Stimulated activated CD8-positive, alpha-beta memory T cell treated with anti-CD3 and anti-CD28 coated beads, Interleukin-4, amount 100 ng/mL, for 24 hours (primary cell): ENCODE measurements around the gene GEMIN8.

Experiments
- DNase-seq: peaks from one replicate; pipeline ENCODE4 v3.0.0-alpha.2; 2020; ENCODE audit warnings: low read depth

Gene GEMIN8

DNA sequence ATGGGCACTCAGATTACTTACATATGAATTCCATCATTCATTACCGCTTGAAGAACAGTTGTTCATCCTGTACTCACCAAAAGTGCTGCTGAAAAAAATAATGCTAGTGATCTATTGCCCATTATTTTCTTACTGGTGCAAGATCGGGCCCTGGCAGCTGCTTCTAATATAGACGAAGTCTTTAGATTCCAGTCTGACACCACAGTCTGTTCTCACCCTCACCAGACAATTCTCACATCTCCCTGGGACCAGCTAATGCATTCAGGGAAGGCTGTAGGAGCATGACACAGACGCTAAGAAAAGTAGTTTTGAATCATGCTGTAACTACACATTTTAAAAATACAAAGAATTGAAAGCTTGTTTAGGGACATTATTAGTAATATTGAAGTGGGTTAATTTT, 13.8 kb downstream of the GEMIN8 start:
- no peak for DNase-seq

DNA sequence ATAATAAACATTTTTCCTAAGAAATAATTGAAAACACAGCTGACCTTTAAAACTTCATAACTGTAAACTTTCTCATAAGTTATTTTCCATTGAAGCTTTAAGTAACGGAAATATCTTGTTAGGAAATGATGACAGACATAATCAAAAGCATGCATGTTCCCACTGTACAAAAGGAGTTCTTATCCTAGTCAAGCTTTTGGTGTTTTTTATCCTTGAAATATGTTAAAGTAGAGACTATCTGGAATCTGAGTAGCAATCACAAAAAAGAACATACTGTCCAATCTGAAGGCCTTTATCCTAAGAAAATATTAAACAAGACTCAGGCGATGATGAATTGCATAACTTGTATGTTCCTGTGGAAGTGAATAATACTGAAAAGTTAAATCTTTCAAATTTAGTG, 14.4 kb downstream of the GEMIN8 start:
- no peak for DNase-seq

DNA sequence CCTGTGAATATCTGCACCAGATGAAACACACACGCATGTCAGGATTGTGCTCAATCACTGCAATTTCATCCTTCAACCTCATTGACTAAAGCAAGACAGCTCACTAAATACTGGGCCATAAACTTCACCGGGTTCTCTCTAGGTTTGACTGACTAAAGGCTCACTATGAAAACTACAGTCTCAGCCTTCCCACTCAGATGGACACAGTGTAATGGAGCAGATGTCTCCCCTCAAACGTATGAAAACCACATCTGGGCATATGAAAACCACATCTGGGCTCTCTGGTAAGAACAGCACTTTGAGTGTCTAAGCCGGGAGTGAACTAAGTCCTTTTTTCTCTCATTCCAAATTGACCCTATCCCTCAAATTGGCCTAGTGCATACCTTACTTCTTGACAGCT, 15.2 kb downstream of the GEMIN8 start:
- no peak for DNase-seq

- DNase-seq: no peak
Observed at GRCh38 chrX:14013054-14013453, 16.6 kb downstream of the GEMIN8 start.

- DNase-seq: no peak
Observed at GRCh38 chrX:14010566-14010965, 19.1 kb downstream of the GEMIN8 start.

DNA sequence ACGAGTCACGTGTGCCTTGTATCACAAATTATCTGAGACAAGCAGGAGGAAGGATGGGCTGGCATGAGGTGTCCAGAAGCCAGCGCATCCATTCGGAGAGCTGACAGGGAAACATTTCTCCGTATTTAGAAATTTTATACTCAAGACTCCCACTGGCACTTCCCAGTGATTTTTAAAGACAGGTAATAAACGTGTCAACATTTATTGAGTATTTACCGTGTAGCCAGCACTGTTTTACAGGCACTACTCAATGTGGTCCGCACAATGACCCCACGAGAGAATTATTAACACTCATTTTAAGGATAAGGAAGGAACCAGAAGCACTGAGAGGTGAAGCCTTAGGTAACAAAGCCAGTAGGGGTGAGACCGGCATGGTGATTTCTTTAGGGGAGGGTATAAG, 23.2 kb downstream of the GEMIN8 start:
- DNase-seq: no peak

GRCh38 chrX:14003876-14004425, 25.7 kb downstream of the GEMIN8 start:
- no peak for DNase-seq

GRCh38 chrX:14003028-14003427, 26.7 kb downstream of the GEMIN8 start:
- DNase-seq: no peak

GRCh38 chrX:13996650-13997049, 33.0 kb downstream of the GEMIN8 start:
- no peak for DNase-seq

DNA sequence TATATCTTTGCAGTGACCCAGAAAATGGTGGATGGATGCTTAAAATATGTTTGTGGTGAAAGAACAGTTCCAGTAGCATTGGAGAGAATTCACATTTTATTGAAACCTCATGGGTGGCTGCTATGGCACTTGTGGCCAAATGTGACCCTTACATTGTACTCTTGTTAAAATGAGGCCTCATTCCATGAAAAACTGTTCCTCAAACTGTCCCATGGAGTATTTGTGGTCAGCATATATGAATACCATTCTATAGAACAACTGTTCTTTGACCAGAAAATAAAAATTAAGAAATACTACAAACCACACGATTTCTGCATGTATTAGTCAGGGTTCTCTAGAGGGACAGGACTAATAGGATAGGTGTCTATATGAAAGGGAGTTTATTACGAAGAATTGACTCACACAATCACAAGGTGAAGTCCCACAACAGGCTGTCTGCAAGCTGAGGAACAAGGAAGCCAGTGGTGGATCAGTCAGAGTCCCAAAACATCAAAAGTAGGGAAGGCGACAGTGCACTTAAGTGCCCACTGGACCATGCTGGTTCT, 35.1 kb downstream of the GEMIN8 start:
- no peak for DNase-seq

- no peak for DNase-seq
Observed at GRCh38 chrX:13994104-13994503, 35.6 kb downstream of the GEMIN8 start.

- DNase-seq: no peak
Observed at GRCh38 chrX:13990126-13990800, 39.4 kb downstream of the GEMIN8 start.

GRCh38 chrX:13985697-13986435, 43.8 kb downstream of the GEMIN8 start:
- DNase-seq: no peak

- DNase-seq: no peak
Observed at GRCh38 chrX:13983734-13984133, 46.0 kb downstream of the GEMIN8 start.

DNA sequence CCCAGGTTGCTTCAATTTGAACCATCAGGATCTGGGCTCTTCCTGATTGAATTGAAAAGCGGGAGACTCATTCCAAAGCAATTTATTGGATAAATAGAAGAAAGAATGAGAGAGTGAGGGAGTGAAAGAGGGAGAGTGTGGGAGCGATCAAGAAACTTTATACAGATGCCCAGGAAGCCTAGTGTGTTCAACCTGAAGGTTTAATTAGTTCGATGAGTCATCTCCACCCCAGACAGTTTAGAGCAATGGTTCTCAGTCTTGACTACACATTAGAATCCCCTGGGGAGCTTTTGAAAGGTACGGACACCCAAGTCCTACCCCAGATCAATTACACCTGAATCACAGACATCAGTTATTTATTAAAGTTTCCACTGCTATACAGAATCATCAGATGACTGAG, 61.5 kb downstream of the GEMIN8 start:
- no peak for DNase-seq

DNA sequence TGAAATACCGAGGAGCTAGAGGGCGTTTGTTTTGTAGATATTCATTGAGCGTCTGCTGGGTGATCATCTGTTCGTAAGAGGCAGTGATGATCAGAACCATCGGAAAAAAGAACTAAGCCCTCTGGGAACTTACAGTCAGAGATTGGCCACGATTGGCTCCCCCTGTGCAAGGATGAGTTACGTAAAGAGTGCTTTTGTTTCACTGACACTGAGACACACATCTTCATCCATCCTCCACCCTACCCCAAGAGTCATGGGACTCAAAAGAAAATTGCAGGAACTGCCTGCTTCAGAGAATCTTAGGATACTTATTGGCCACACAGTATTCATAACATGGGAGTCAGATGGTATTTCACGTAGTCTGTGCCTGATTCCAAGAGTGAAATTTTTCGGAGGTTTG, 62.1 kb downstream of the GEMIN8 start:
- no peak for DNase-seq

DNA sequence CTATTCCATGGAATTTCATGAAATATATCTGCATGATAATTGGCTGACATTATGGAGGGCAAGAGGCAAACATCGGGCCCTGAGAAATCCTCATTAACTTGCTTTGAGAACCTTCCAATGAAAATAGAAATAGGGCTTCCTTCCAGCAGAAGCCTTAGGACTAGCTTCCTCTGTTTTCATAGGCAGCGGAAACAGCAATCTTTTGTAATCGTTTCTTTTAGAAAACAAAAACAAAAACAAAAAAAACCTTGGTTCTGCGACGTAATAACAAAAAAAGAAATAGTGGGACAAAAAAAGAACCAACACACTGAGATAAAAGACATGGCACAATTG, 62.9 kb downstream of the GEMIN8 start:
- DNase-seq: no peak

DNA sequence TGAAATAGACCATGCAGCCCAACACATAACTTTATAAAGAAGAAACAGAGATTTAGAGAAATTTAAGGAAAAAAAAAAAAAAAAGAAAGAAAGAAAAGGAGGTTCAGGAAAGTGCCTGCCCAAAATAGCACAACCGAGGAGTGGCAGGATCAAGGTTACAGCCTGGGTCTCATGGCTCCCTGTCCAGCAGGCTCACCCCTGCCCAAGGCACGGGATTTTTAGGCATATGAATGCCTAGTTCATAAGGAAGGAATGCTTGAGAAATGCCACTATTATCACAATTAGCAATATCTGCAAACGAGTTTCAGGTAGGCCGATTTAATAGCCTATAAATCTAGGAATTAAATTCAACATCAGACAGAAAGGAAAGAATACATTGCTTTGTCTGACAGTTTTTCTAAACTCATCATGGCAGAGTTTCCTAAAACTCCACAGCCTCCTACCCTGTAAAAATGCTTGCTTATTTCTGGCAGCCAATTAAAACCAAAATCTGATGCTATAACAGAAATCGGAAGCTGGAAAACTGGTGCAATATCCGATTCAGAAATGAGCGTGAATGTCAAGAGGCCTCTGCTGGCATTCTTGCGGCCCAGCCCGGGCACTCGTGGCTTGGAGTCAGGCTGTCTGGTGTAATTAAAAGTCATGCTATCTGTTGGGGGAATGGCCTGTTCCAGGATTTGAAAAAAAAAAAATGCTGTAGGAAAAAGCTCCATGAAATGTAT, 63.5 kb downstream of the GEMIN8 start:
- DNase-seq: no peak

- DNase-seq: no peak
Observed at GRCh38 chrX:13965531-13965930, 64.2 kb downstream of the GEMIN8 start.

- DNase-seq: no peak
Observed at GRCh38 chrX:13956998-13957397, 72.7 kb downstream of the GEMIN8 start.
